Chondrocyte (in vitro differentiated cells): ENCODE data around the gene ATP1A2. TPM values are rescaled to one million over a fixed set of nuclear protein-coding genes. Genes with fewer than 3 reads are reported as not detected.

Experiments
- DNase-seq: peaks from one replicate; pipeline ENCODE4 v3.0.0; 2021; ENCODE audit warnings: mixed read lengths, low spot score
- H3K27ac Mint-ChIP-seq: one replicate; pipeline ENCODE4 v1.8.0; 2021; ENCODE audit warnings: mild to moderate bottlenecking, moderate library complexity, mixed read lengths; ENCODE audit not compliant: unreplicated experiment
- H3K27me3 Mint-ChIP-seq: 2 replicates; pipeline ENCODE4 v1.8.0; 2021; ENCODE audit warnings: low read depth, mixed read lengths
- H3K36me3 Mint-ChIP-seq: 2 replicates; pipeline ENCODE4 v1.8.0; 2021; ENCODE audit warnings: low read depth, mixed read lengths
- H3K4me1 Mint-ChIP-seq: 2 replicates; pipeline ENCODE4 v1.8.0; 2021; ENCODE audit warnings: low read depth, mild to moderate bottlenecking, mixed read lengths
- H3K4me3 Mint-ChIP-seq: one replicate; pipeline ENCODE4 v1.8.0; 2021; ENCODE audit warnings: mild to moderate bottlenecking, moderate library complexity, mixed read lengths; ENCODE audit not compliant: unreplicated experiment
- H3K9me3 Mint-ChIP-seq: 2 replicates; pipeline ENCODE4 v1.8.0; 2021; ENCODE audit warnings: low read depth, mixed read lengths
- CTCF ChIP-seq: fragments of 200-600 bp; sonication (generic); IDR thresholded peaks from 2 replicates; pipeline ENCODE4 v1.5.0; 2021; ENCODE audit warnings: antibody characterized with exemption, mild to moderate bottlenecking, moderate library complexity
- long read RNA-seq: library from polyadenylated mRNA; stranded (forward); transcript quantifications from one replicate; pipeline ENCODE4 v2.0.0, GENCODE V29; 2021
- total RNA-seq: library from RNA; stranded (reverse); gene quantifications from 3 replicates; pipeline ENCODE4 v1.2.1, GENCODE V29; 2021

ATP1A2 gene
- 1.3 to 3.9 TPM (median 2.9 TPM) in 3 replicates for total RNA-seq
- long read RNA-seq, partial matches to known transcripts = 1 of 7 reads
- long read RNA-seq, other reads (novel, unspliced or antisense) = 6 of 7 reads

- DNase-seq = no peak
- Mint-ChIP-seq H3K4me3 (peak within 1 kb of the TSS; percentile 48), H3K36me3 (no peaks in the 10 kb centered on the region)
Measured at GRCh38 chr1:160115545-160116282, at the start of gene ATP1A2. TSS of gene ATP1A2 (plus strand) at chr1:160115759. CDS start at chr1:160115862, 103 bp downstream.

GRCh38 chr1:160066829-160067745 lies 48.5 kb upstream of the ATP1A2 start:
- no peaks in the 10 kb centered on the region for H3K36me3 Mint-ChIP-seq
- H3K4me3 Mint-ChIP-seq = no peak overlapping the region
- TF ChIP-seq CTCF = no peak
- peaks cover 58% of the 10 kb centered on the region for H3K27me3 Mint-ChIP-seq
- no peak for DNase-seq
- no peaks in the 10 kb centered on the region for H3K9me3 Mint-ChIP-seq
- H3K27ac Mint-ChIP-seq = no peak overlapping the region
- peaks cover 11% of the 10 kb centered on the region for H3K4me1 Mint-ChIP-seq

More at GRCh38 chr1:160115545-160116282, at the start of gene ATP1A2:
- no peak for TF ChIP-seq CTCF
- H3K9me3 Mint-ChIP-seq = no peaks in the 10 kb centered on the region
- H3K27ac Mint-ChIP-seq = peak within 1 kb of the TSS; percentile 42
- H3K27me3 Mint-ChIP-seq = peaks cover 20% of the 10 kb centered on the region
- H3K4me1 Mint-ChIP-seq = peaks cover 44% of the 10 kb centered on the region

- H3K4me1 Mint-ChIP-seq = peaks cover 11% of the 10 kb centered on the region
- peaks cover 62% of the 10 kb centered on the region for H3K27me3 Mint-ChIP-seq
- H3K27ac Mint-ChIP-seq = no peak overlapping the region
- H3K36me3 Mint-ChIP-seq = no peaks in the 10 kb centered on the region
- H3K9me3 Mint-ChIP-seq = no peaks in the 10 kb centered on the region
- peak; percentile 42 for DNase-seq
- H3K4me3 Mint-ChIP-seq = no peak overlapping the region
- TF ChIP-seq CTCF = no peak
Measured at GRCh38 chr1:160068225-160068624, 47.3 kb upstream of the ATP1A2 start.

- Mint-ChIP-seq H3K4me3 (peak within 1 kb of the TSS; percentile 85), H3K4me1 (peaks cover 11% of the 10 kb centered on the region), H3K9me3 (no peaks in the 10 kb centered on the region), H3K36me3 (no peaks in the 10 kb centered on the region), H3K27me3 (peaks cover 58% of the 10 kb centered on the region), H3K27ac (no peak within 1 kb of the TSS)
- DNase-seq = peak; percentile 86
- no peak for TF ChIP-seq CTCF
Measured at GRCh38 chr1:160069460-160070231, 45.9 kb upstream of the ATP1A2 start, which contains the start of gene KCNJ10. TSS of gene KCNJ10 (minus strand) at chr1:160070160. CDS start at chr1:160042532, 27,628 bp downstream.
